ENCODE results near the gene GRM1.

- TF ChIP-seq CTCF (IDR thresholded peaks at IDR 0.05; ENCODE audit: low read depth, low read length) = no peak
- TF ChIP-seq EZH2phosphoT487 (IDR thresholded peaks at IDR 0.05; ENCODE audit: low read depth) = no peak
Observed at GRCh38 chr6:146265056-146265455, 236.2 kb downstream of the GRM1 start.

Measured in OCI-LY3 (cell line).